ENCODE measurements around the gene RNF123.

DNA sequence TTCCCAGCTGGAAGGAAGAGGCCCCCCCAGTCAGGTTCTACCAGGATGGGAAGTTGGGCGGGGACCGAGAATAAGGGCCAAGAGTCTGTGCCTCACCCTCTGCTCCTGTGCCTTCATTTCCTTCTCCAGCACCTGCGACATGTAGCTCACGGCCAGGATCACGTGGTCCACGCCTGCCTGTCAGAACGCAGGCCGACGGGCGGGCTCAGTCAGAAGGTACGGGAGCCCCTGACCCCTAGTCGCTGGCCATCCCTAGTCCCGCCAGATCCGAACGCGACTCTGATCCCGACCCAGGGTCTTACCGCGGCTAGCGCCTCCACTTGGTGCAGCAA is 33.9 kb downstream of the RNF123 start:
- TF ChIP-seq, protein P1, sequence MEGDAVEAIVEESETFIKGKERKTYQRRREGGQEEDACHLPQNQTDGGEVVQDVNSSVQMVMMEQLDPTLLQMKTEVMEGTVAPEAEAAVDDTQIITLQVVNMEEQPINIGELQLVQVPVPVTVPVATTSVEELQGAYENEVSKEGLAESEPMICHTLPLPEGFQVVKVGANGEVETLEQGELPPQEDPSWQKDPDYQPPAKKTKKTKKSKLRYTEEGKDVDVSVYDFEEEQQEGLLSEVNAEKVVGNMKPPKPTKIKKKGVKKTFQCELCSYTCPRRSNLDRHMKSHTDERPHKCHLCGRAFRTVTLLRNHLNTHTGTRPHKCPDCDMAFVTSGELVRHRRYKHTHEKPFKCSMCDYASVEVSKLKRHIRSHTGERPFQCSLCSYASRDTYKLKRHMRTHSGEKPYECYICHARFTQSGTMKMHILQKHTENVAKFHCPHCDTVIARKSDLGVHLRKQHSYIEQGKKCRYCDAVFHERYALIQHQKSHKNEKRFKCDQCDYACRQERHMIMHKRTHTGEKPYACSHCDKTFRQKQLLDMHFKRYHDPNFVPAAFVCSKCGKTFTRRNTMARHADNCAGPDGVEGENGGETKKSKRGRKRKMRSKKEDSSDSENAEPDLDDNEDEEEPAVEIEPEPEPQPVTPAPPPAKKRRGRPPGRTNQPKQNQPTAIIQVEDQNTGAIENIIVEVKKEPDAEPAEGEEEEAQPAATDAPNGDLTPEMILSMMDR (IDR thresholded peaks at IDR 0.05), result no peak
- no peak for TF ChIP-seq POLR2A (IDR thresholded peaks at IDR 0.05)

All from vagina (tissue), 2 donors.